Kidney epithelial cell (primary cell): ENCODE data around the gene TMEM272. TPM values are rescaled to one million over a fixed set of nuclear protein-coding genes. Genes with fewer than 3 reads are reported as not detected.

Source experiments
- DNase-seq: peaks from one replicate; pipeline ENCODE4 v3.0.0-alpha.2; 2010; ENCODE audit warnings: low read depth
- H3K27me3 ChIP-seq: 2 replicates; pipeline ENCODE4 v1.6.0; 2011; ENCODE audit warnings: low read length; ENCODE audit not compliant: control insufficient read depth, insufficient read depth
- H3K36me3 ChIP-seq: 2 replicates; pipeline ENCODE4 v1.5.1; 2011; ENCODE audit warnings: low read length; ENCODE audit not compliant: control insufficient read depth, insufficient read depth
- H3K4me3 ChIP-seq: 2 replicates; pipeline ENCODE4 v1.5.1; 2011; ENCODE audit warnings: low read depth, mild to moderate bottlenecking, control low read depth, low read length
- total RNA-seq: library from RNA; depleted of rRNA; stranded (reverse); fragments of >200 nt; gene quantifications from 2 replicates; pipeline ENCODE4 v1.2.3, GENCODE V29; 2015
- TF ChIP-seq, protein P1 (sequence below): IDR thresholded peaks from 2 replicates; pipeline ENCODE4 v1.5.1; 2011; ENCODE audit warnings: mild to moderate bottlenecking, moderate library complexity, low read length, control low read depth, inconsistent platforms; ENCODE audit not compliant: insufficient read depth, poor library complexity, severe bottlenecking

Gene TMEM272
- total RNA-seq, 1 donor from 2014 or later, result not detected

DNA sequence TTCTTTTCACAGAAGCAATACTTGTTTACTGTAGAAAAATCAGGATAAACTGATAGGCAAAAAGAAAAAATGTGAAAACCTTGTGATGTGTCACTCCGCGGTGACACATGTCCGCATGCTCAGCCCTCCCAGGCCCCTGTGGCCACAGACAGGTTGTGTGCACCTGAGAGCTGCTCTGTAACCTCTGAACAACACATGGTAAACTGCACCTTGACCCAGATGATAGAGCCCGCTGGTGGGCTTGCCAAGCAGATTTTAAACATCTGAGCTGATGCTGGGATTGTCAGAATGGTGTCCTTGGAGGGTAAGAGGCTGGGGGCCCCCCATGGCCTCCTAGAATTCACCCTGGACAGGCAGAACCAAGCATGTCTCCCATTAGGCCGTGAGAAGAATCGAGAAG lies 74.8 kb downstream of the TMEM272 start:
- TF ChIP-seq, protein P1, sequence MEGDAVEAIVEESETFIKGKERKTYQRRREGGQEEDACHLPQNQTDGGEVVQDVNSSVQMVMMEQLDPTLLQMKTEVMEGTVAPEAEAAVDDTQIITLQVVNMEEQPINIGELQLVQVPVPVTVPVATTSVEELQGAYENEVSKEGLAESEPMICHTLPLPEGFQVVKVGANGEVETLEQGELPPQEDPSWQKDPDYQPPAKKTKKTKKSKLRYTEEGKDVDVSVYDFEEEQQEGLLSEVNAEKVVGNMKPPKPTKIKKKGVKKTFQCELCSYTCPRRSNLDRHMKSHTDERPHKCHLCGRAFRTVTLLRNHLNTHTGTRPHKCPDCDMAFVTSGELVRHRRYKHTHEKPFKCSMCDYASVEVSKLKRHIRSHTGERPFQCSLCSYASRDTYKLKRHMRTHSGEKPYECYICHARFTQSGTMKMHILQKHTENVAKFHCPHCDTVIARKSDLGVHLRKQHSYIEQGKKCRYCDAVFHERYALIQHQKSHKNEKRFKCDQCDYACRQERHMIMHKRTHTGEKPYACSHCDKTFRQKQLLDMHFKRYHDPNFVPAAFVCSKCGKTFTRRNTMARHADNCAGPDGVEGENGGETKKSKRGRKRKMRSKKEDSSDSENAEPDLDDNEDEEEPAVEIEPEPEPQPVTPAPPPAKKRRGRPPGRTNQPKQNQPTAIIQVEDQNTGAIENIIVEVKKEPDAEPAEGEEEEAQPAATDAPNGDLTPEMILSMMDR, result no peak
- Histone ChIP-seq H3K36me3 (peaks cover 2% of the 10 kb centered on the region), H3K27me3 (no peaks in the 10 kb centered on the region), H3K4me3 (no peak overlapping the region)
- no peak for DNase-seq

DNA sequence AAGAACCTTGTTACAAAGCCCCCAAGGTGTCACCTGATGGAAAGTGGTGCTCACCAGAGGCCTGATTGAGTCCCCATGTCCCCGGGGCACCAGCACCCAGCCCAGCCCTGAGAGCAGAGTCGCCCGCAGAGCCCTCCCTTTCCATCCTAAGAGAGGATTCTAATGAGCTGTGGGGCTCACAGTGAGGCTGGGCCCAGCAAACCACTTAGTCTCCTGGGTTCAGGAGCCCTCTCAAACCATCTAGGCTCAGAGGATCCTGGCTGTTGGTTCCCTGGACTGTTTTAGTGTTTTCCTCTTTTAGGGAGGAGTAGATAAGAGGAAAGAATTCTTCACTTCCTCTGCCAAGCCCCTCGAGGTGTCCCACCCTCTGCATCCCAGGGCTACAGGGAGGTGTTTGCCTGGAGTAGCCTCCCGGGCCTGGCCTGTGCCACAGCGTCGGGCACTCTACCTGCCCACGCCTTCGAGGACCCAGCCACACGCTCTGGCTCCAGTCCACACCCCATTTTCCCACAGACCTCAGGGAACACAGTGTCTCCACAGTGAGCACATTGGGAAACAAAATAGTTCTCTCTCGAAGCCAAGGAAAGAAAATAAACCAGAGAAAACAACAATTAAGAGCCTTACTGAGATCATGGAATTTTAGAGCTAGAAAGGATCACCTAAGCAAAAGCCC lies 75.4 kb downstream of the TMEM272 start:
- Histone ChIP-seq H3K36me3 (peaks cover 2% of the 10 kb centered on the region), H3K4me3 (no peak overlapping the region), H3K27me3 (no peaks in the 10 kb centered on the region)
- TF ChIP-seq, protein P1, result no peak
- no peak for DNase-seq

DNA sequence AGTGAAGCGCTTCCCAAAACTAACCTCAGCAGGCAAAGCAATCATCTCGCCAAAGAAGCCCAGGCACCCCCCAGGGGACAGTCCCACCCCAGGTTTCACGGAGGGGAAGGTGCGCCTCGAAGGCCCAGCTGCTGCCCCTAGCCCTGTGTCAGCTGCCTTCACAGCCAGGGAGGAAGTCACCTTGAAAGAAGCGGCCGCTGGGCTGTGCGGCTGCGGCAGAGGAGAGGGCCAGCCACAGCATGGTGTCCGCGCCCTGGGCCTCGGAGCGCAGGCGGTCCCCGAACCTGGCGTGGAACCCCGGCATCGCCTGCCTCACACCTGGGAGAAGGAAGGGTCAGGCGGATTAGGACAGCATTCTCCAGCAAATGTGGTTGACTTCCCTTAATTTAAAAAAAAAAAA lies 76.0 kb downstream of the TMEM272 start:
- no peaks in the 10 kb centered on the region for H3K27me3 ChIP-seq
- H3K4me3 ChIP-seq, result no peak overlapping the region
- peaks cover 2% of the 10 kb centered on the region for H3K36me3 ChIP-seq
- no peak for DNase-seq
- TF ChIP-seq, protein P1, result no peak

DNA sequence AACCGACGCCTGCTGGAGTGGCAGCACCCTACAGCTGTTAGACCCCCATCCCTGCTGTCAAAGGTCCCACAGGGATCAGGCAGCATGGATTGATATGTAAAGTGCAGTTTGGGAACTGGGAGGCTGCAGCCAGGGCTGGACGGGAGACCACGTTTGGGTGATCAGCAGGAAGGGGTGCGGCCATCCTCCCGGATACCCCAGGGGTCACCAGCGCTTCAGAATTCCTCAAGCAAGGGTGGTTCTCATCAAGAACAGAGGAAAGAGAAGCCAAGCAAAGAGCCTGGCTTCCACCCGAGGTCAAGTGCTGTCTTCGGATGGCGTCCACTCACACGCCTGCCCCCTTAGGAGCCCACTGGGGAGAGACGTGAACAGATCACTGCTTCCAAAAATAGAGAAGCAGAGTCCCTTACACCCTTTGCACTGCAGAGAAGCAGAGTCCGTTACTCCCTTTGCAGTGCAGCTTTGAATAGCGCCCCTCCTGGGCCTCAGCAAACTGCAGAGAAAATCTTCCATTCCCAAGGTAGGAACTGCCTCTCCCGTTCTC lies 76.5 kb downstream of the TMEM272 start:
- TF ChIP-seq, protein P1, result no peak
- Histone ChIP-seq H3K4me3 (no peak overlapping the region), H3K27me3 (no peaks in the 10 kb centered on the region), H3K36me3 (peaks cover 2% of the 10 kb centered on the region)
- DNase-seq, result no peak

DNA sequence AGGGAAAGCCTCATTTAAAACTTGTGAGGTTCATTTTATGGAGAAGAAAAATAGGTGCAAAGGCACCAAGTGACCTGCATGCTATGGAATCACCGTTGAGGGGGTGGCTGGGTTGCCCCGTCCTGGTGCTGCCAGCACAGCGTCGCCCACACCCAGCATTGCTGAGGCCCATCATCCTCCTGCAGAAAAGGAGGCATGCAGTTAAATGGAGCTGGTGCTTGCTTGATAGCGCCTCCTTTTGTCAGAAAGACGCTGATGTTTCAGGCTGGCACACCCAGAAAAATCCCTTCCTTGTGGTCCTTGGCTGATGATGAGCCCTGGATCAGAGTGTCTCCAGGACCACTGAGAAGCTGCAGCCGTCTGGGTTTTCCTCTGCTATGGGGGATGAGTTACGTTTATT lies 77.9 kb downstream of the TMEM272 start:
- DNase-seq, result no peak
- TF ChIP-seq, protein P1, result no peak
- peaks cover 2% of the 10 kb centered on the region for H3K36me3 ChIP-seq
- no peaks in the 10 kb centered on the region for H3K27me3 ChIP-seq
- H3K4me3 ChIP-seq, result no peak overlapping the region

DNA sequence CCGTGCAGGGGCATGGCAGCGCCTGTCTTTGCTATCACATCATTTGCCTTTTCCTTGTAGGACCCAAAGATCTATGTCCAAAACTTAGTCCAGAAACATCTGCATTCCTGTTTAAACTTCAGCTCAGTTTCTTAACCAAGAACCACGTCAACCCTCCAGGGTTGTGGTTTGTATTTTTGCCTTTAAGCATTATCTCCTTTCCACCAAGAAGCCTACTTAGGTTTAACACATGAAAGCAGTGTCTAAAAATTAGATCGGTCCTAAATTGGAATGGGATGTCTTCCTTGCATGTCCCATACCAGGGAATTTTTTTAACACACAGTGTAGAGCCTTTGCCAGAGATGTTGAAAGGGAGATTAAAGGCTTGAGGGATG lies 79.8 kb downstream of the TMEM272 start:
- H3K4me3 ChIP-seq, result no peak overlapping the region
- H3K36me3 ChIP-seq, result peaks cover 2% of the 10 kb centered on the region
- H3K27me3 ChIP-seq, result no peaks in the 10 kb centered on the region
- DNase-seq, result no peak
- TF ChIP-seq, protein P1, result no peak
